HG03575 (cell line): Measurements from ENCODE around the gene ZNF621.
A peak's percentile ranks its signal among the peaks of the same experiment; 100 is the strongest.

Experiments
- ATAC-seq: cut with Tn5 transposase; IDR thresholded peaks from one replicate; pipeline ENCODE4 v1.9.1; 2021; ENCODE audit not compliant: unreplicated experiment, insufficient number of reproducible peaks, low FRiP score; ENCODE audit errors: extremely low read depth

ZNF621 gene

GRCh38 chr3:40524568-40525285 is at the start of gene ZNF621:
TSS of gene ZNF621 (plus strand) at chr3:40524960. CDS start at chr3:40525841, 881 bp downstream.
- peak; percentile 75 for ATAC-seq

- no peak for ATAC-seq
Observed at GRCh38 chr3:40476478-40477470, 48.0 kb upstream of the ZNF621 start, which contains the start of gene ZNF619. TSS of gene ZNF619 (plus strand) at chr3:40477122. CDS start at chr3:40477980, 858 bp downstream.

- no peak for ATAC-seq
Observed at GRCh38 chr3:40477666-40478065, 47.1 kb upstream of the ZNF621 start.

GRCh38 chr3:40487172-40487571 is 37.6 kb upstream of the ZNF621 start:
- ATAC-seq: no peak

GRCh38 chr3:40490916-40491315 is 33.8 kb upstream of the ZNF621 start:
- no peak for ATAC-seq

GRCh38 chr3:40494698-40495097 is 30.1 kb upstream of the ZNF621 start:
- no peak for ATAC-seq

GRCh38 chr3:40497288-40497687 is 27.5 kb upstream of the ZNF621 start:
- ATAC-seq: no peak

- ATAC-seq: no peak
Observed at GRCh38 chr3:40499952-40500351, 24.8 kb upstream of the ZNF621 start.

- no peak for ATAC-seq
Observed at GRCh38 chr3:40502034-40502433, 22.7 kb upstream of the ZNF621 start.

- ATAC-seq: no peak
Observed at GRCh38 chr3:40504636-40505430, 19.9 kb upstream of the ZNF621 start.

- no peak for ATAC-seq
Observed at GRCh38 chr3:40505599-40506462, 18.9 kb upstream of the ZNF621 start, which contains the start of gene ZNF620. TSS of gene ZNF620 (plus strand) at chr3:40506039. CDS start at chr3:40506353, 314 bp downstream.

GRCh38 chr3:40511031-40511718 is 13.6 kb upstream of the ZNF621 start:
- no peak for ATAC-seq

GRCh38 chr3:40516201-40516600 is 8.6 kb upstream of the ZNF621 start:
- ATAC-seq: no peak

GRCh38 chr3:40518067-40518466 is 6.7 kb upstream of the ZNF621 start:
- no peak for ATAC-seq

GRCh38 chr3:40518848-40519247 is 5.9 kb upstream of the ZNF621 start:
- no peak for ATAC-seq

- no peak for ATAC-seq
Observed at GRCh38 chr3:40521254-40521653, 3.5 kb upstream of the ZNF621 start.

- no peak for ATAC-seq
Observed at GRCh38 chr3:40523781-40524180, 979 bp upstream of the ZNF621 start.

GRCh38 chr3:40524222-40524567 is 565 bp upstream of the ZNF621 start:
- ATAC-seq: no peak
